ENCODE data around the gene GOSR1.
"Not testable (repeated sequence)": the region's sequence is repeated elsewhere in the genome, so short reads cannot be mapped to it uniquely, and the experiment has no call there.

The GOSR1 gene

GRCh38 chr17:30567231-30568116 is 90.3 kb downstream of the GOSR1 start:
- FAIRE-seq, result no peak
- no peak for DNase-seq (ENCODE audit: insufficient read length, low spot score)
- no peak for TF ChIP-seq POLR2A (IDR thresholded peaks at IDR 0.05; ENCODE audit: low read depth, low read length)

GRCh38 chr17:30568117-30568430 is 90.9 kb downstream of the GOSR1 start:
- no peak for FAIRE-seq

DNA sequence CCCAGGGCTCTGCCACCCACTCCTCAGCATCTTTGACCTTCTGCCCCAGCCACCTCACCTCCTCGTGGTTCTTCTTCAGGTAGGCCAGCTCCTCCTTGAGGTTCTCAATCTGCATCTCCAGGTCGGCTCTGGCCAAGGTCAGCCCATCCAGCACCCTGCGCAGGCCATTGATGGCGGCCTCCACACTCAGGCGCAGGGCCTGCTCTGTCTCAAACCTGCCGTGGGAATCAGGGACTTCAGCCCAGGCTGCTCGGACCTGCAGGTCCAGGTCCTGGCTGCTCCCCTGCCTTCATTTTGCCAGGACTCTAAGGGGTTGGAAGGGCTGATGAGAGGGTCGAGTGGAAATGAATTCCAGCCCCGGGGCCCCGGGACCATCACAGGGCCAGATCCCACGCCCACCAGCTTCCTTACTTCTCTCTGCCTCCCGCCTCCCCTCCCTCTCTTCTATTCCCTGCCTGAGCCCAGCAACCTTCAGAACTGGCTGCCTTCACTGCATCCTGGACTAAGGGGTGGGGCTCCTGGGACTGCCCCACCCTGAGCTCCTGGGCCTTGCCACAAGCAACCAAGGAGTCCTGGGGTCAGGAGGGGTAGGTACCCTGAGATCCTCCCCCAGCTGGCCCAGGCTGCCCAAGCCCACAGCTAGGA is 92.4 kb downstream of the GOSR1 start:
- DNase-seq (ENCODE audit: insufficient read length, low spot score); FAIRE-seq: not testable (repeated sequence)

More at GRCh38 chr17:30568117-30568430, 90.9 kb downstream of the GOSR1 start:
- no peak for DNase-seq (ENCODE audit: insufficient read length, low spot score)
- no peak for TF ChIP-seq POLR2A (IDR thresholded peaks at IDR 0.05; ENCODE audit: low read depth, low read length)

GRCh38 chr17:30570191-30570590 is 93.0 kb downstream of the GOSR1 start:
- FAIRE-seq, result no peak
- no peak for TF ChIP-seq POLR2A (IDR thresholded peaks at IDR 0.05; ENCODE audit: low read depth, low read length)
- no peak for DNase-seq (ENCODE audit: insufficient read length, low spot score)

- FAIRE-seq (no peak), DNase-seq (ENCODE audit: insufficient read length, low spot score) (no peak)
- TF ChIP-seq POLR2A (IDR thresholded peaks at IDR 0.05; ENCODE audit: low read depth, low read length), result no peak
These were observed 93.5 kb downstream of the GOSR1 start for GRCh38 chr17:30570596-30571265.

DNA sequence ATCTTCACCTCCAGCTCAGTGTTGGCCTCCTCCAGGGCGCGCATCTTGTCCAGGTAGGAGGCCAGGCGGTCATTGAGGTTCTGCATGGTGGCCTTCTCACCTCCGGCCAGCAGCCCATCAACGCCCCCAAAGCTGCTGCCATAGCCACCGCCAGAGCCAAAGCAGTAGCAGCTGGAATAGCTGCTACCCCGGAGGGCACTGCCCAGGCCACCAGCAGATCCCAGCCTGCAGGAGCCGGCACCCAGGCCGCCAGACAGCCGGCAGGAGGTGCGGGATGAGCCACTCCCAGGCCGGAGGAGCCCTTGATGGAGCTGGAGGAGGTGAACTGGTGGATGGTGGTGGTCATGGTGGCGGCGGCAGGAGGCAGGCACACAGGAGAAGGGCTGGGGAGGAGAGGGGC is 94.2 kb downstream of the GOSR1 start:
- DNase-seq (ENCODE audit: insufficient read length, low spot score); FAIRE-seq: not testable (repeated sequence)

GRCh38 chr17:30571921-30572320 is 94.7 kb downstream of the GOSR1 start:
- DNase-seq (ENCODE audit: insufficient read length, low spot score), result no peak
- no peak for FAIRE-seq
- TF ChIP-seq POLR2A (IDR thresholded peaks at IDR 0.05; ENCODE audit: low read depth, low read length), result no peak

DNA sequence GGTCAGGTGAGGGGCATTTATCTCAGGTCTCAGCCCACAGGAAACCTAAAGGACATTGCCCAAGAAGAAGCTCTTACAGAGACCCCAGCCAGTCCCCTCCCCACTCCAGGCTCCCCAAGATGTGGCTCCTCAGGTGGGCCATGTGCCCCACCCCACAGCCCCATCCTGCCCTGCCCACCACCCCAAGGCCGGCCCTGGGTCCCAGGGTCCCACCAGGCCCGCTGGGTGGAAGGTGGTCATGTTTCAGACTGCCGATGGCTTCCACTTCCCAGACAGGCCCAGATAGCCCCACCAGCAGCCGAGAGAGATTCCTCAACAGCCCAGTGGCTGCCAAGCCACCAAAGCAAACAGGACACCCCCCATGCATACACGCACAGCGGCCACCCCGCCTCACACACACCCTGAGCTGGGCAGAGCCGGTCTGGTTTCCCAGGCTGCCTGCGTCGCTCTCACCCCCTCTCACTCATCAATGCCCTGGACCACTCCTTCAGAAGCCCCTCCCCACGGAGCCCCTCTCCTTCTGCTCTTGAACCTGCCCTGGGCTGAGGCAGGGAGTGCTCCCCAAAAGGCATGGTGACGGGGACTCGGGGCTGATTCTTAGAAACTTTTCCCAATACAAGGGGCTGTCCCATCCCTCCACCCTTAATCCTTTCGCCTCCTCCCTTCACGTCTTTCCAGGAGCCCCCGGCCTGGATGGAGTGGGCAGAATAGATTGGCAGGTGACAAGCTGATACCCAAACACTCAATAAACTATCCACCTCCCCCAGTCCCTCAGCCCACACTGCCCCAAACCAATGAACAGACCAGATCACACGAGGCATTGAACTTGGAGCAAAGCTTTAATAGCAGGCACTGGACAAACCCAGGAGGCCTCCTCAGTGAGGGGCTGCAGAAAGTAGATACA is 95.7 kb downstream of the GOSR1 start:
- not testable (repeated sequence) for DNase-seq (ENCODE audit: insufficient read length, low spot score); FAIRE-seq

- DNase-seq (ENCODE audit: insufficient read length, low spot score) (no peak), FAIRE-seq (no peak)
These were observed 96.5 kb downstream of the GOSR1 start for GRCh38 chr17:30573603-30574175.

GRCh38 chr17:30574309-30574708 is 97.1 kb downstream of the GOSR1 start:
- DNase-seq (ENCODE audit: insufficient read length, low spot score); FAIRE-seq: not testable (repeated sequence)

More at GRCh38 chr17:30573603-30574175, 96.5 kb downstream of the GOSR1 start:
- TF ChIP-seq POLR2A (IDR thresholded peaks at IDR 0.05; ENCODE audit: low read depth, low read length), result no peak

GRCh38 chr17:30574806-30575205 is 97.6 kb downstream of the GOSR1 start:
- not testable (repeated sequence) for FAIRE-seq; DNase-seq (ENCODE audit: insufficient read length, low spot score)

- not testable (repeated sequence) for FAIRE-seq; DNase-seq (ENCODE audit: insufficient read length, low spot score)
These were observed 98.6 kb downstream of the GOSR1 start for GRCh38 chr17:30575648-30576325.

DNA sequence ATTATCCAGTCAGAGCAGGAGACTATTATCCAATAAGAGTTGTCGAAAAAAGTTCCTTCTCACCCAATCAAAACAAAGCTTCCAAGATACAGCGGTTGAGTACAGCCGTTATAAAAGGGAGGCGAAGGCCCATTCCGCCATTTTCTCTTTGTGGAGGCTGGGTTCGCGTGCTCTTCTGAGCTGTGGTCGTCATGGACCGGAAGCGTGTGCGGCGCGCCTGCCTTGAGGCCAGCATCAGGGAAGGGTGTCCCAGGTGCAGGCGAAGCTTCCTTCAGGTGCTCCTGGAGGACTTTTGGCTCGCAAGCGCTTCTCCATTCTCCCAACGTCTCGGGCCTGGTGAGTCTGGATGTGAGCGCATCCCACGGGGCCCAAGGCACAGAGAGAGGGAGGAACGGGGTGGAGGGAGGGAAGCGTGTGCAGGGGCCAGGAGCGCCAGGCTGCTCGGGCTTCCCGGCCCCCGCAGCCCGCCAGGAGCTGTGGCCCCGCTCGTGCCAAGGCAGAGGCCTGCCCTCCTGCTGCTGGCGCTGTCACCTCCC is 99.2 kb downstream of the GOSR1 start:
- no peak for FAIRE-seq
- peak; percentile 84 for TF ChIP-seq POLR2A (IDR thresholded peaks at IDR 0.05; ENCODE audit: low read depth, low read length)
- no peak for DNase-seq (ENCODE audit: insufficient read length, low spot score)
